ENCODE results near the gene ETF1.

ETF1 gene

DNA sequence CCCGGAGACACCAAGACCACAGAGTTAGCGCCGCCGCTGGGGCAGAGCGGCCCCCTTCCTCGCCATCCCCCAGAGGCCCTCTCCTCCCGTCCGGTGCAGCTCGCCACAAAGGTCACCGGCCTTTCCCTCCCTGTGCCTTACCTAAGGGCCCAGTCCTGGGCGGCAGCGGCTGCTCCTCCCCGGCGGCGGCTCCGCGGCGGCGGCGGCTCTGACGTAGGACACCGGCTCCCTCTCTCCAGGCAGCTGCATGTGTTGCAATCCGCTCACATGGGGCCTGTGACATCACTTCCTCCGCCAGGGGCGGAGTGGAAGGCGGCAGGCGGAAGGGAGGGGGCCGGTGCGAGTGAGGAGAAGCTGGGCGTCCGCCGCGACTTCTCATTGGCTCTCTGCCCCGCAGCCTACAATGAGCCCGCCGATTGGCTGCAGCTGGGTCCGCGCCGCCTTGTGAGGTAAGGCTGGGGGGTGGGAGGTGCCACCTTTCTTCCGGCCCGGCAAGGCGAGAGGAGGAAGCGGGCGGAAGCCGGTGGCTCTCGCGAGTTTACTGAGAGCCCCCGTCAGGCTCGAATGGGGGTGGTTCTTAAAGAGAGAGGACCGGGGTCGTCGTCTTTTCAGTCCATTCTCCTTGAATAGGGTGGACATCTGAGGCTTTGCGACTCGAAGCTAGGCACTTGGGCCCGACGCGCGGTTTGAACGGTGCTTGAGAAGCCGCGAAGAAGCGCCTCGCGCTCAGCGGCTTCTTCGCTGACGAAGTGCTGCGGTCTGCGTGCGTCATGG lies at the start of gene ETF1:
Gene ETF1 (minus strand): TSS at position 281 of the 774 bp plus-strand sequence. CDS start 318 bp downstream, outside the sequence.
- in situ Hi-C loops (cut with MboI; ENCODE audit: low sequenced_read_pairs) = no loop called here

DNA sequence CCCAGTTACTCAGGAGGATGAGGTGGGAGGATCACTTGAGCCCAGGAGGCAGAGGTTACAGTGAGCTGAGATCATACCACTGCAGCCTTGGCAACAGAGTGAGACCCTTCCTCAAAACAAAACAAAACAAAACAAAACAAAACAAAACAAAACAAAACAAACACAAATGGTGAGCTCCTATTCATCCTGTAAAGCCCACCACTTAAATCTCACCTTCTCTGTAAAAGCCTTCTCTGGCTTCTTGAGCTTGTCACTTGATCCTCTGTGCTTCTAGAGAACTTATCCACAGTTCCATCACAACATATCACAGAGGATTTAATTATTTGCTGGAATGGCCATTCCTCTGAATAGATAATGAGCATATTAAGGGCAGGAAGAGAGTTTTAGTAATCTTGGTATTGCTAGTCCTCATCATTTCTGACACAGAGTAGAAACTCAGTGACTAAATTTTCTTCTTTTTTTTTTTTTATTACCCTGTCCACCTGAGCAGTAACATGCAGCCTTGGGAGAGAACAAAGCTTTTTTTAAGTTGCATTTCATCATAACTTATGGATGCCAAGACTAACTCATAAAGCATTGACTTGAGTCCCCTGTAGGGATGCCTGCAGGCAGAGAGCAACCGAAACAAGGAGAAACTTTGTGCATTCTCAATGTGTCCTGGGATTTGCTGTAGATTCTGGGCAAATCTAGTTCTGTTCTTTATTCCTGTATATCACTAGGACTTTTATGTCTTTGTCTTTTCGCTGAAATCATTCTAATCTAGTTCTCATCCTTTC lies 45.2 kb upstream of the ETF1 start:
- in situ Hi-C loops (cut with MboI; ENCODE audit: low sequenced_read_pairs) = no loop called here

DNA sequence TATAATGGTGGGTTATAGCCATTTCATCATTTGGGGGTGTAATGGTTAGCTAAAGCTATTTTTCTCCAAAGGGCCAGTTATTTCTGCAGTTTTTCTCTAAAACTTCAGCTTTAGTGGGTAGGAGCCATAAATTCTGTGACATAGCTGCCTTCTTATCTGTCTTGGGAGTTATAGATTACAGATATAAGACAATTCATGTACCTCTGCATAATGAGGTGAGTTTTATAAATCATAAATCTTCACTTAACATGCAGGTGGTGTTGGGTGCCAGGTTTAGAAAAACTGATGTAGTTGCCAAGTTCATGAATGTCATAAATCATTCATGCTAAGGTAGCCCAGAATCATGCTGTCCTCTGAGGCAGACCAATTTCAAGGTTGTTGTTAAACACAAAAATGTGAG lies 42.1 kb upstream of the ETF1 start:
- in situ Hi-C loops (cut with MboI; ENCODE audit: low sequenced_read_pairs) = no loop called here

DNA sequence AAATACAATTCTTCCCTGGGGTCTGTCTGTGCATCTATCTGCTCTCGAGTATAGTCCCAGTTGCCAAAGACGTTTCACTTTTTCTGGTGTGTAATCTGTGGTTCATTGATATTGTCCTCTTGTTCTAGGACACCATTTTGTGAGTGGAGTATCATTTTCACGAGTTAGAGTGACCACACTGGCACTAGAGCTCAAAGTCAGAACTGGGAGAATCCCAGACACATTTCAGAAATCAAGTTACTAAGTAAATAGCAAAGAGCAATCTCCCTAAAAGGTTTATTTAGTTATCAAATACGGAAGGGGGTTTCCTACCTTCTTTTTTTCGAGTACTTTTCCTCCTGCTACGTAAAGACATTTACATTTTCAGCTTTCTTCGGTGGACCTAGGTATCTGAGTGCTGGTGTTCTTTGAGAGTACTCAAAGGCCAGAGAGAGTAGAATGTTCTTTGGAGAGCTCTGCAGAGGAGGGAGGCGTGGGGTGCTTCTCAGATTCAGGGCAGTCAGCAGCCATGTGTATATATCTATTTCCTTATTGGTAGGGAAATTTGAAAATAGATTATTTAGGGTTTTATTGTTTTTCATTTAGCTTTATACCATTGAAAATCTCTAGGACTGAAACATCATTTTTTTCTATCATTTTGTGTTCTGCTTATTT lies 41.1 kb upstream of the ETF1 start:
- in situ Hi-C loops (cut with MboI; ENCODE audit: low sequenced_read_pairs) = no loop called here

DNA sequence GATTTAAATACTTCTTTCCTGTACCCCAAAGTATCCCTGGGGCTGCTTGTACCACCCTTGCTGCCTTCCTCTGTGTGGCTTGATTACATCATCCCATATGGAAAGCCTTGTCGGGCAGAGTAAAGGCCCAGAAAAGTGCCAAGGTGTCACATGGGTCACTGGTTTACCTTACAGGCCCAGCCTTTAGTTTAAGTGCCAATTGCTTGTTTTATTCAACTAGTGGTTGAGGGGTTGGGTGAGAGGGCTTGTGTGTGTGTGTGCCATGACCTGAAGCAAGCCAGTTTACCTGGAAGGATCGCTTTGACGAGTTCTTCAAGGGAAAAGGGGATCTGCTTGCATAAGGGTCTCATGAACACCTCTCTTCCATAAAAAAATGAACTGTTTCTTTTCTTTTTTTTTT lies 39.9 kb upstream of the ETF1 start:
- in situ Hi-C loops (cut with MboI; ENCODE audit: low sequenced_read_pairs) = no loop called here

DNA sequence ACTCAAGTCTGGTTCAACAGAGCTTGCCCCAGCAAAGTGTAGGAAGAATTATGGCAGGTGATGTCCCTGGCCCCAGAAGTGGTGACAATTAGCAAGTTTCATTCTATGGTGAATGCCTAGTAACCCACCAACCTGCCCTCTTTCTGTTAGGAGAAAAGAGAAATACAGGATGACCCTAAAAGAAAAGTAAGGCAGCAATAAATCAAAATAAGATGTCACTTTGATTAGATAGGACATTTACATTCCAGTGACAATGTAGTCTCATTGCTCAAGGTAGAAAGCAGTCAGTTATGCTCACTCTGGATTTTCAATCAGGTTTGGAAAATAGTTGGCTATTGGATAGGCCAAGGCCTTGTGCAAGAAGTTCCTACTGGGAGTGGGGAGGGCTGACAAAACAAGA lies 37.7 kb upstream of the ETF1 start:
- in situ Hi-C loops (cut with MboI; ENCODE audit: low sequenced_read_pairs) = no loop called here

DNA sequence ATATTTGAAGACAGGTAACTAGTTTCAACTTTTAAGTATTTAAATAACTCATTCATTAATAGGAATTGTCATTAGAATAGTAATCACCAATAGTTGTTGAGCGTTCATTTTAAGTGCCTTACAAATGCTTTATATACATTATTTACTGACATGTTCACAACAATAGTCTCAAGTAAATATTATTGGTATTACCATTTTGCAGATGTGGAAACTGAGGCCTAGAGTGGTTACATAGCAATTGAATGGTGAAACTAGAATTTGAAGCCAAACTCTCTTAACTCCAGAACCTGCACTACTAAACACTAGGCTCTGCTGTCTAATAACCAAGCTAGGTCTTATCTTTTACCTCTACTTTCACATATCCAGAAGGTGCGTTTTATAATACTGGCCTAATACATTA lies 37.0 kb upstream of the ETF1 start:
- in situ Hi-C loops (cut with MboI; ENCODE audit: low sequenced_read_pairs) = no loop called here

DNA sequence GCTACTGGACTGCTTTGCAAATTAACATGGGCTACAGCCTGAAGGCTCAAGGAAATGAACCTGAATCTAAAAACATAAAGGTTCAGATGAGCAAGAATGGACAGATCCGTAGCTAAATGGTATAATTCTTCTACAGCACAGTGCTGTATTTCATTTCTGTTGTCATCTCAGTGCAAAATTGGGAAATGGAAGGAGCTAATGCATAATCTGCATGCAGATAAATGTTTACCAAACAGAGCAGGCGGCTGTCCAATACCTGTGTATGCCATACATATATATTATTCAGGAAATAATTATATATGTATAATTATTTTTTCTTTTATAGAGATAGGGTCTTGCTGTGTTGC lies 36.5 kb upstream of the ETF1 start:
- in situ Hi-C loops (cut with MboI; ENCODE audit: low sequenced_read_pairs) = no loop called here

DNA sequence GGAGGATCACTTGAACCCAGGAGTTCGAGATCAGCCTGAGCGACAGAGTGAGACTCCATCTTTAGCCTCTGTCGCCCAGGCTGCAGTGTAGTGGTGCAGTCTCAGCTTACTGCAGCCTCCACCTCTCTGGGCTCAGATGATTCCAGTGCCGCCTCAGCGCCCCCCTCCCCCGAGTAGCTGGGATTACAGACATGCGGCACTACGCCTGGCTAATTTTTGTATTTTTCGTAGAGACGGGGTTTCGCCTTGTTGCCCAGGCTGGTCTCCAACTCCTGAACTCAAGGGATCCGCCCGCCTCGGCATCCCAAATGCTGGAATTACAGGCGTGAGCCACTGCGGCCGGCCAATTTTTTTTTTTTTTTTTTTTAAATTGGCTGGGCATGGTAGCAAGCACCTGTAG lies 34.4 kb upstream of the ETF1 start:
- in situ Hi-C loops (cut with MboI; ENCODE audit: low sequenced_read_pairs) = no loop called here

DNA sequence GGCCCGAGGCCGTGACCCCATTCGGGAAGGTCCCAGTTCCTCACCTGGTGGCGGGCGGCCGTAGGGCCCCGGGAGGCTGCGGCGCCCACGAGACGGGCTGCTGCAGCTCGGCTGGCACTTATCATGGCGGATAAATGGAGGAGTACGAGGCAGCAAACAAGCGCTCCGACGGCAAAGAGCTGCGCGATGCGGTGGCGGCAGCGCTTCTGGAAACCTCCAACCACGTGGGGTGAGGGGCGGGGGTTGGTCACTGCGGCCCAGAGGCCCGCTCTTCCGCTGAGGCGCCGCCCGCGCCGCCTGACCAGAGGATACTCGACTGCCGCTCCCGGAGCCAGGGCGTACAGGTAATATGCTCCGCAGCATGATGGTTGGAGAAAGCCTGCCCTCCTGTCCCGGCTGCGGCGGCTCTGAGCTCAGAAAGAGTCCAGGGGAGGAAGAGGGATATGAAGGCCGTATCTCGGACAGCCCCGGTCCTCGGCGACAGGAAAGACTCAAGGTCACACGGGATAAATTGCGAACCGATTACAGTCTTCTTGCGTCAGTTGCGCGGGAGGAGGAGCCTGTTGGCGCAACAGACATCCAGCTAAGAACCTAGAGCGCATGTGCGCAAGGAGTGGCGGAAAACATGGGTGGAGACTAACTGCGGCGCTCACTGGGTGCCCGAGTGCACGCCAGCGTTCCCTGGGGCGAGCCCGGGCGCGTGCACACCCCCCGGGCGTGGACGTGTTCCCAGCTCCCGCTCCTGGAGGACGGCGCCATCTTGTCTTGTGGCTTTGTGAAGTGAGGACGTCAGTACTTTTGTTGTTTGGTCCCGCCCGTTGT lies 32.4 kb upstream of the ETF1 start, which contains the start of gene HSPA9:
Gene HSPA9 (minus strand): TSS at position 208 of the 822 bp plus-strand sequence. CDS start 83 bp downstream, at position 125.
- in situ Hi-C loops (cut with MboI; ENCODE audit: low sequenced_read_pairs) = no loop called here

DNA sequence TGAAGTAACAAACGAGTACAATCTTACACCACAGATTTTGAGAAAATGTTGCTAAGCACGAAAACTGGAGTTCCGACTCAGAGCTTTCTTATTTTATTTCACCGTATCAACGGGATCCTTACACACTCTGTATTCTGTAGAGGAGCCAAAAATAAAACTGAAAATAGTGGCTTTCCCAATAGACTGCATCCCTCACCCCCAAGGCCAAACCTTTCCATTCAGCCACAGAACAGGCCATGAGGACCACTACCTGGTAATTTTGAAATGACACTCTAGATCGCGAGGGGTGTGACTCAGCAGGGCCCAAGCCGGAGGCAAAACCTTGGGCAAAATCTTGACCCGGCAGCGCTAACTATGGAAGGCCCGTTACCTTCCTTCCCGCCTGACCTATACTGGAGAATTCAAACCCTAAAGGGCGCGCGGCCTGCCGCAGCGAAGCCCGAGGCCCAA lies 31.7 kb upstream of the ETF1 start:
- in situ Hi-C loops (cut with MboI; ENCODE audit: low sequenced_read_pairs) = no loop called here

DNA sequence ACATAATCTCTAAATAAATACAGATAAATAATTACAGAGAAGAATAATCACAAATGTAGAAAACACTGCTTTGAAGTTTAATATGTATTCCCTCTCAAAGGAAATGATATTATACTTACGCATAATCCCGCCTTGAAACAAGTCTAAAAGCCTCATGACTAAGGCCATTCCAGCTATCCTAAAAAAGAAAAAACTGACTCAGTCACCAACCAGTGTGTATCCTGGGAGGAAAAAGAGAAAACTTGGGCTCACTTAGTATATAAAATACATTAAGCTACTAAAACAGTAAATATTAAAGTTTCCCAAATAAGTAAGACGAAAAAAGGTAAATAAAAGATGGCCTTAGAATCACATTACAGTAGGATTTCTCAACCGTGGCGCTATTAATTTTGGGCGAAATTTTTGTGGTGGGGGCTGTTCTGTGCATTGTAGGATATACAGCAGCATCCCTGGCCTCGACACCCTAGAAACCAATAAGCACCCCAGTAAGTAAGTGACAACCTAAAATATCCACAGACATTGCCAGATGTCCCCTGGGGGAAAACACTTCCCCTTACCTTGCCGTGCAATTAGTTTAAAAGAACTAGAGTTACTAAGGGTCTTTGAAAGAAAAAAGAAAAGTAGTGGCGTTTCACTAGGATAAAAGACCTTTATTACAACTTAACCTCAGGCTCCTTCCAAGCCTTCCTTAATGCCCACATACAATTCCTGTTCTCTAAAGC lies 31.1 kb upstream of the ETF1 start:
- in situ Hi-C loops (cut with MboI; ENCODE audit: low sequenced_read_pairs) = no loop called here

DNA sequence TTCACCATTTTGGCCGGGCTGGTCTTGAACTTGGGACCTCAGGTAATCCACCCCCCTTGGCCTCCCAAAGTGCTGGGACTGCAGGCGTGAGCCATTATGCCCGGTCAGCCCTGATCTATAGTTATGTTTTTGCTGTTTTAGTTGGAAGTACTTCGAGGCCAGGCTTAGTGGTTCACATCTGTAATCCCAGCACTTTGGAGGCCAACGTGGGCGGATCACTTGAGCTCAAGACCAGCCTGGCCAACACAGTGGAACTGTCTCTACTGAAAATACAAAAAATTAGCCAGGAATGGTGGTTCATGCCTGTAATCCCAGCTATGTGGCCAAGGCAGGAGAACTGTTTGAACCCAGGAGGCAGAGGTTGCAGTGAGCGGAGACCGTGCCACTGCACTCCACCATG lies 30.2 kb upstream of the ETF1 start:
- in situ Hi-C loops (cut with MboI; ENCODE audit: low sequenced_read_pairs) = no loop called here

DNA sequence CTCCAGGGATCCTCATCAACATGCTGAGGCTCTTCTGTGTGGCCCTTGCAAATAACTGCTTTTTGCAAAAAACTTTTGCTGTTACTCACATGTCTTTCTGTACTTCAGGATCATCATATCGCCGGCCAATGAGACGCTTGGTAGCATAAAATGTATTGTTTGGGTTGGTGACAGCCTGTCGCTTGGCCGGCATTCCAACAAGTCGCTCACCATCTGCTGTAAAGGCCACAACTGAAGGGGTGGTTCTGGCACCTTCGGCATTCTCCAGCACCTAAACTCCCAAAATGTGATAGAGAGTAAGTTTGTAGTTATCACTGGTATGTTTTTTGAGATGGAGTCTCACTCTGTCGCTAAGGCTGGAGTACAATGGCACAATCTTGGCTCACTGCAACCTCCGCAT lies 27.8 kb upstream of the ETF1 start:
- in situ Hi-C loops (cut with MboI; ENCODE audit: low sequenced_read_pairs) = no loop called here

DNA sequence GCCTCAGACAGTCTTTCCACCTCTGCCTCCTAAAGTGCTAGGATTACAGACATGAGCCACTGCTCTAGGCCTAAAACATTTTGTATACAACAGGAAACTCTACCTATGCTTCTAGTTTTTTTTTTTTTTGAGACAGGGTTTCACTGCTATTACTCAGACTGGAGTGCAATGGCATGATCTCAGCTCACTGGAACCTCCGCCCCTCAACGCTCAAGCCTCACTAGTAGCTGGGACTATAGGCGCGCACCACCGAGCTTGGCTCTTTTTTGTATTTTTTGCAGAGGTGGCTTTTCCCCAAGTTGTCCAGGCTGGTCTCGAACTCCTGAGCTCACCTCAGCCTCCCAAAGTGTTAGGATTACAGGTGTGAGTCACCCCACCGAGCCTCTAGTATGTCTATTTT lies 26.7 kb upstream of the ETF1 start:
- in situ Hi-C loops (cut with MboI; ENCODE audit: low sequenced_read_pairs) = no loop called here

DNA sequence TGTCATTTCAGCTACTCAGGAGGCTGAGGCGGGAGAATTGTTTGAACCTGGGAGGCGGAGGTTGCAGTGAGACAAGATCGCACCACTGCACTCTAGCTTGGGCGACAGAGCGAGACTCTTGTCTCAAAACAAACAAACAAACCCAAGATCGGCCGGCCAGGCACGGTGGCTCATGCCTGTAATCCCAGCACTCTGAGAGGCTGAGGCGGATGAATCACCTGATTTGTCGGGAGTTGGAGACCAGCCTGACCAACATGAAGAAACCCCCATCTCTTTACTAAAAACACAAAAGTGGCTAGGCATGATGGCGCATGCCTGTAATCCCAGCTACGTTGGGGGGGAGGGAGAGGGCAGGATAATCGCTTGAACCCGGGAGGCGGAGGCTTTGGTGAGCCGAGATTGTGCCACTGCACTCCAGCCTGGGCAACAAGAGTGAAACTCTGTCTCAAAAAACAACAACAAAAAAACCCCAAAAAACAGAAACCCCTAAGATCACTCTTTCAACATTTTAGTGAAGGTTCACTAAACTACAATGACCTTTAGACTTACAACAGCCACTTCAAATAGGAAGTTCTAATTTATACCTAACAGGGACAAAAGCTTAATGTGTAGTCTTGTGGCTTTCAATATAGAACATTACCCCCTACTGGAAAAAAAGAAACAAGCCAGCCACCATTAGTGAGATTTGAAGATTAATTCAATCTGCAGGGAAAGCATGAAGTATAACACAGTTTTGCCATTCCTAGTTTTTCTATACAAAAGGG lies 25.2 kb upstream of the ETF1 start:
- in situ Hi-C loops (cut with MboI; ENCODE audit: low sequenced_read_pairs) = no loop called here

DNA sequence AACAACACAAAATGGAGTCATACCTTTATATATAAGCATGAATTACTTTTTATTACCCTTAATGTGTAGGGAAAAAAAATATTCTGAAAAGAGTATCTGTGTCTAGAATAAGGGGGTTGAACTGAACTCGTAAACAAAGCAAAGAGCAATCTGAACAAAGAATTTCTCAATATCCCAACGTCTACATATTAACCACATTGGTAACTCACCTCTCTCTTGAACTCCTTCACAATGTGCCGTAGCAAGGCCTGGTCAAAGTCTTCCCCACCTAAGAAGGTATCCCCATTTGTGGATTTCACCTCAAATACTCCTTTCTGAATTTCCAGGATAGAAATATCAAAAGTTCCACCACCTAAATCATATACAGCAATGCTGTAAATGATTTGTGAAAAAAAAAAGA lies 23.8 kb upstream of the ETF1 start:
- in situ Hi-C loops (cut with MboI; ENCODE audit: low sequenced_read_pairs) = no loop called here

DNA sequence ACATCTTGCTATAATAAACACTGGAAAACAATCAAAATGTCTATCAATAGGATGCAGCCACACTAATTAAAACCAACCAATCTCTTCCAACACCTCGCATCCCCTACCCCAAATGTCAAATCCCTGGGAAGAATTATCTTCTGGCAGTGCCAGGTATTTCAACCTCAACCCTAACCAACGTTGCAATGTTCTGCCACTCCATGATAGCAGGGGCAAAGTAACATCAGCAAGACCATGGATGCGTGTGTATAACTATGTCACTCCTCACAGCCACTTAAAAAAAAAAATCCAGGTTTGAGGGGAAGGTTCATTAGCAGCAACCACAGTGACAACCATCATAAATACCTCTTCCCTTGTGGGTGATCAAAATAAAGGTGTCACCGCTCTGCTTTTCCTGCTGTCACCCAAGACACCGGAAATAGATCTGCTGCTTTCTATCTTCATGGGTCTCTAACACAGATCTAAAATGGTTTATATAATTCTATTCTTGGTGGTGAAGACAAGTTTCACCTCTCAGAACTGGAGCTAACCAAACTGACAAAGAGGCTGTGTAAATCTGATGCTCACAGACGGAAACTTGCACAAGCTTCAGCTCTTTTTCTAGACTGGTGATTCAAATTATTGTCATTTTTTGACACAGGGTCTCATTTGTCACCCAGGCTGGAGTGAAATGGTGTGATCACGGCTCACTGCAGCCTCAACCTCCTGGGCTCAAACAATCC lies 22.2 kb upstream of the ETF1 start:
- in situ Hi-C loops (cut with MboI; ENCODE audit: low sequenced_read_pairs) = no loop called here

DNA sequence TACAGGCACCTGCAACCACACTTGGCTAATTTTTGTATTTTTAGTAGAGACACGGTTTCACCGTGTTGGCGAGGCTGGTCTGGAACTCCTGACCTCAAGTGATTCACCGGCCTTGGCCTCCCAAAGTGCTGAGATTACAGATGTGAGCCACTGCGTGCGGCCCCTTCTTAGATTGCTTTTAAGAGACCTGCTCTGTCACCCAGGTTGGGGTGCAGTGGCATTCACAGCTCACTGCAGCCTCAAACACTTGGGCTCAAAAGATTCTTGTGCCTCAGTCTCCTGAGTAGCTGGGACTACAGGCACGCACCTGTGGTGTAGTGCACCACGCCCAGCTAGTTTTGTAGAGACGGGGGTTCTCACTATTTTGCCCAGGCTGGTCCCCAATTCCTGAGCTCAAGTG lies 21.2 kb upstream of the ETF1 start:
- in situ Hi-C loops (cut with MboI; ENCODE audit: low sequenced_read_pairs) = no loop called here

Data from HL-60/S4 treated with retinoic acid at 250 ng/mL for 4 days and 3 days (cell line).